T-helper 9 cell (primary cell): Measurements from ENCODE around the gene RBFOX1.

ENCODE experiments used
- DNase-seq: peaks from one replicate; pipeline ENCODE4 v3.0.0-alpha.2; 2020

The RBFOX1 gene

GRCh38 chr16:7335991-7336634 lies 3.5 kb downstream of the RBFOX1 start:
- DNase-seq, result no peak

GRCh38 chr16:7336742-7337141 lies 4.1 kb downstream of the RBFOX1 start:
- DNase-seq, result no peak

- no peak for DNase-seq
These were observed 6.2 kb downstream of the RBFOX1 start for GRCh38 chr16:7338826-7339225.

GRCh38 chr16:7339700-7340099 lies 7.1 kb downstream of the RBFOX1 start:
- no peak for DNase-seq

GRCh38 chr16:7340938-7341337 lies 8.3 kb downstream of the RBFOX1 start:
- no peak for DNase-seq

- no peak for DNase-seq
These were observed 10.0 kb downstream of the RBFOX1 start for GRCh38 chr16:7342598-7342997.

GRCh38 chr16:7343243-7343642 lies 10.6 kb downstream of the RBFOX1 start:
- DNase-seq, result no peak

GRCh38 chr16:7344830-7345780 lies 12.5 kb downstream of the RBFOX1 start:
- no peak for DNase-seq

- DNase-seq, result no peak
These were observed 18.2 kb downstream of the RBFOX1 start for GRCh38 chr16:7350806-7351205.

- no peak for DNase-seq
These were observed 19.2 kb downstream of the RBFOX1 start for GRCh38 chr16:7351610-7352510.

GRCh38 chr16:7355758-7356157 lies 23.1 kb downstream of the RBFOX1 start:
- no peak for DNase-seq

- DNase-seq, result no peak
These were observed 28.9 kb downstream of the RBFOX1 start for GRCh38 chr16:7361416-7362129.

GRCh38 chr16:7362231-7362630 lies 29.6 kb downstream of the RBFOX1 start:
- DNase-seq, result no peak

GRCh38 chr16:7363422-7364417 lies 31.1 kb downstream of the RBFOX1 start:
- DNase-seq, result no peak

- DNase-seq, result no peak
These were observed 33.4 kb downstream of the RBFOX1 start for GRCh38 chr16:7366041-7366440.

GRCh38 chr16:7366993-7367880 lies 34.6 kb downstream of the RBFOX1 start:
- no peak for DNase-seq

- no peak for DNase-seq
These were observed 36.6 kb downstream of the RBFOX1 start for GRCh38 chr16:7369204-7369603.

GRCh38 chr16:7372095-7372494 lies 39.5 kb downstream of the RBFOX1 start:
- DNase-seq, result no peak

- DNase-seq, result no peak
These were observed 41.1 kb downstream of the RBFOX1 start for GRCh38 chr16:7373776-7374175.

- no peak for DNase-seq
These were observed 42.0 kb downstream of the RBFOX1 start for GRCh38 chr16:7374614-7375174.
